ENCODE results near the gene ADPRHL1. TPM values are rescaled to one million over a fixed set of nuclear protein-coding genes. Genes with fewer than 3 reads are reported as not detected.

The ADPRHL1 gene
- total RNA-seq, 3 donors from 2014 or later (not counting 1 experiment from before 2014, with no cell fraction given): 0.56 to 0.93 (median 0.72) TPM

- no peak overlapping the region for H3K27ac Mint-ChIP-seq
- intact Hi-C loops (cut with micrococcal nuclease): no loop called here
- no peak for ATAC-seq
Measured at GRCh38 chr13:113427562-113428468, 25.5 kb downstream of the ADPRHL1 start.

GRCh38 chr13:113426591-113426986, 26.7 kb downstream of the ADPRHL1 start:
- no peak overlapping the region for H3K4me3 Mint-ChIP-seq
- H3K4me1 Mint-ChIP-seq: no peaks in the 10 kb centered on the region
- Histone ChIP-seq H3K27ac (ENCODE audit: low read length) (no peak overlapping the region), H3K36me3 (ENCODE audit: control insufficient read depth, insufficient read depth, low read length) (no peaks in the 10 kb centered on the region), H3K4me1 (ENCODE audit: control insufficient read depth, insufficient read depth, low read length) (no peaks in the 10 kb centered on the region), H3K4me3 (ENCODE audit: low read length) (no peak overlapping the region), H3K9me3 (ENCODE audit: control insufficient read depth, insufficient read depth, low read length) (no peaks in the 10 kb centered on the region), H3K27me3 (ENCODE audit: control insufficient read depth, insufficient read depth, low read length) (no peaks in the 10 kb centered on the region)
- no peaks in the 10 kb centered on the region for H3K27me3 Mint-ChIP-seq (ENCODE audit: low read depth in 2 of 2)
- no peak overlapping the region for H3K27ac Mint-ChIP-seq
- H3K36me3 Mint-ChIP-seq: no peaks in the 10 kb centered on the region
- WGBS (ENCODE audit: insufficient coverage): 90% methylated on average over 15 of the region's 15 CpGs
- no peak for TF ChIP-seq CTCF (IDR thresholded peaks at IDR 0.05)
- intact Hi-C loops (cut with micrococcal nuclease): no loop called here
- ATAC-seq: no peak
- no peaks in the 10 kb centered on the region for H3K9me3 Mint-ChIP-seq
- no peak for DNase-seq

More at GRCh38 chr13:113427562-113428468, 25.5 kb downstream of the ADPRHL1 start:
- H3K4me1 Mint-ChIP-seq: no peaks in the 10 kb centered on the region
- H3K36me3 Mint-ChIP-seq: no peaks in the 10 kb centered on the region
- H3K27me3 Mint-ChIP-seq (ENCODE audit: low read depth in 2 of 2): no peaks in the 10 kb centered on the region
- H3K27ac ChIP-seq (ENCODE audit: low read length): no peak overlapping the region
- H3K4me3 Mint-ChIP-seq: no peak overlapping the region
- no peaks in the 10 kb centered on the region for H3K36me3 ChIP-seq (ENCODE audit: control insufficient read depth, insufficient read depth, low read length)
- H3K9me3 Mint-ChIP-seq: no peaks in the 10 kb centered on the region
- no peak for DNase-seq
- no peaks in the 10 kb centered on the region for H3K27me3 ChIP-seq (ENCODE audit: control insufficient read depth, insufficient read depth, low read length)
- H3K4me1 ChIP-seq (ENCODE audit: control insufficient read depth, insufficient read depth, low read length): no peaks in the 10 kb centered on the region
- no peak for TF ChIP-seq CTCF (IDR thresholded peaks at IDR 0.05)
- no peaks in the 10 kb centered on the region for H3K9me3 ChIP-seq (ENCODE audit: control insufficient read depth, insufficient read depth, low read length)
- H3K4me3 ChIP-seq (ENCODE audit: low read length): no peak overlapping the region
- WGBS (ENCODE audit: insufficient coverage): 89% methylated on average over 31 of the region's 31 CpGs

GRCh38 chr13:113425941-113426590, 27.2 kb downstream of the ADPRHL1 start:
- H3K27me3 ChIP-seq (ENCODE audit: control insufficient read depth, insufficient read depth, low read length): no peaks in the 10 kb centered on the region
- Mint-ChIP-seq H3K27ac (no peak overlapping the region), H3K4me1 (no peaks in the 10 kb centered on the region), H3K36me3 (no peaks in the 10 kb centered on the region), H3K27me3 (ENCODE audit: low read depth in 2 of 2) (no peaks in the 10 kb centered on the region), H3K4me3 (no peak overlapping the region), H3K9me3 (no peaks in the 10 kb centered on the region)
- no peaks in the 10 kb centered on the region for H3K4me1 ChIP-seq (ENCODE audit: control insufficient read depth, insufficient read depth, low read length)
- DNase-seq: no peak
- no peaks in the 10 kb centered on the region for H3K36me3 ChIP-seq (ENCODE audit: control insufficient read depth, insufficient read depth, low read length)
- intact Hi-C loops (cut with micrococcal nuclease): no loop called here
- no peak overlapping the region for H3K4me3 ChIP-seq (ENCODE audit: low read length)
- 91% methylated on average over 22 of the region's 22 CpGs for WGBS (ENCODE audit: insufficient coverage)
- no peak overlapping the region for H3K27ac ChIP-seq (ENCODE audit: low read length)
- no peak for ATAC-seq
- TF ChIP-seq CTCF (IDR thresholded peaks at IDR 0.05): no peak
- H3K9me3 ChIP-seq (ENCODE audit: control insufficient read depth, insufficient read depth, low read length): no peaks in the 10 kb centered on the region

All from natural killer cell (primary cell).